Measurements from ENCODE around the gene RGS7BP. TPM values are rescaled to one million over a fixed set of nuclear protein-coding genes. Genes with fewer than 3 reads are reported as not detected.

RGS7BP gene
- total RNA-seq, 1 experiment from 2014 or later: not detected

DNA sequence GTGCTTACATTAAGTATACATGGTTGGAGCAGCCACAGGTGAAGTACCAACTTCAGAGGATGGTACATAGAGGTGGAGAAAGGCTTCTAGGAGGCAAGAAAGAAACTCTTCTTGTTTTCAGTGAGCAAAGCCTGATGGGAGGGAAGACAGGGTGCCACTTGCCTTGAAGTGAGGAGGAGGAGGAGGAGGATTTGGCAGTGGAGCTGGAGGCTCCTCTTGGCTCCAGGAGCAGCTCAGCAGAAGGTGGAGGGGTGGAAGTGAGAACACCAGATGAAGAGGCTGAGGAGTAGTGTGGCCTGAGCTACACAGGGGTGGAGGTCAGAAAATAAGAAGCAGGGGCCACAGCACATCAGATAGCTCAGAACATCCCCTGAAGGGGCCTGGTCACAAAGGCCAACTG lies 93.4 kb downstream of the RGS7BP start:
- BruUV-seq (replicated peaks): no TSS peak
- Histone ChIP-seq H3F3A (ENCODE audit: insufficient read depth, low read depth) (no peaks in the 10 kb centered on the region), H3K27me3 (ENCODE audit: insufficient read depth, low read depth) (0 out of 2 replicates have a peak, but pooled peaks cover 3% of the 10 kb centered on the region), H4K20me1 (ENCODE audit: insufficient read depth) (no peaks in the 10 kb centered on the region), H3K9me3 (ENCODE audit: insufficient read depth, low read depth) (no peaks in the 10 kb centered on the region), H3K9me2 (ENCODE audit: insufficient read depth) (no peaks in the 10 kb centered on the region), H3K36me3 (ENCODE audit: low read depth) (no peaks in the 10 kb centered on the region), H3K4me2 (no peak overlapping the region), H3K27ac (no peak overlapping the region), H3K79me2 (ENCODE audit: low read depth) (no peaks in the 10 kb centered on the region), H3K4me3 (no peak overlapping the region), H3K4me1 (replicated peaks; ENCODE audit: insufficient read depth) (no peaks in the 10 kb centered on the region), H2AFZ (no peak overlapping the region)
- POLR2A ChIA-PET (ENCODE audit: unreplicated experiment): no interaction called here
- CTCF ChIA-PET: no interaction called here
- TF ChIP-seq EZH2 (IDR thresholded peaks at IDR 0.05; ENCODE audit: low read depth): no peak
- TF ChIP-seq, protein P1, sequence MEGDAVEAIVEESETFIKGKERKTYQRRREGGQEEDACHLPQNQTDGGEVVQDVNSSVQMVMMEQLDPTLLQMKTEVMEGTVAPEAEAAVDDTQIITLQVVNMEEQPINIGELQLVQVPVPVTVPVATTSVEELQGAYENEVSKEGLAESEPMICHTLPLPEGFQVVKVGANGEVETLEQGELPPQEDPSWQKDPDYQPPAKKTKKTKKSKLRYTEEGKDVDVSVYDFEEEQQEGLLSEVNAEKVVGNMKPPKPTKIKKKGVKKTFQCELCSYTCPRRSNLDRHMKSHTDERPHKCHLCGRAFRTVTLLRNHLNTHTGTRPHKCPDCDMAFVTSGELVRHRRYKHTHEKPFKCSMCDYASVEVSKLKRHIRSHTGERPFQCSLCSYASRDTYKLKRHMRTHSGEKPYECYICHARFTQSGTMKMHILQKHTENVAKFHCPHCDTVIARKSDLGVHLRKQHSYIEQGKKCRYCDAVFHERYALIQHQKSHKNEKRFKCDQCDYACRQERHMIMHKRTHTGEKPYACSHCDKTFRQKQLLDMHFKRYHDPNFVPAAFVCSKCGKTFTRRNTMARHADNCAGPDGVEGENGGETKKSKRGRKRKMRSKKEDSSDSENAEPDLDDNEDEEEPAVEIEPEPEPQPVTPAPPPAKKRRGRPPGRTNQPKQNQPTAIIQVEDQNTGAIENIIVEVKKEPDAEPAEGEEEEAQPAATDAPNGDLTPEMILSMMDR (conservative IDR thresholded peaks at IDR 0.05): no peak
- intact Hi-C loops (cut with micrococcal nuclease; ENCODE audit: unreplicated experiment): no loop called here
- no peak for DNase-seq

DNA sequence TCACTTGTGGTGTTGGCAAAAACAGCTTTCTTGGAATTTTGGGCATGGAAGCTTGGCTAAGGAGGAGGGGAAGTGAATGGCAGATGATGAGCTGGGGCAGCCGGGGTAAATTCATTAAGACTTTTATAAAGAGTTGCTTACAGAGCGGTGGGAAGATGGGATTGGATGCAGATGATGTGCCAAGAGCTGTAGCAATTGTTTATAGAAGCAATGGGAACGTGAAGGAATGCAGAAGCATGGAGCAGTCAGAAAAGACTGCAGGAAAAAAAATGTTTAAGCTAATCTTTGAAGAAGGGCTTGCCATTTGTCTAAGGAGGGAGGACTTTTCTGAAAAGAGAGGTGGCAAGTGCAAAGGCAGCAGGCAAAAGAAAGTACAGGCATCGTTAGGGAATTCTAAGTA lies 97.9 kb downstream of the RGS7BP start:
- no peak overlapping the region for H3K27ac ChIP-seq
- 0 out of 2 replicates have a peak, but pooled peaks cover 3% of the 10 kb centered on the region for H3K27me3 ChIP-seq (ENCODE audit: insufficient read depth, low read depth)
- CTCF ChIA-PET: no interaction called here
- intact Hi-C loops (cut with micrococcal nuclease; ENCODE audit: unreplicated experiment): loop anchor here (10.0 kb wide), 1 partner anchor 259 kb away; no protein-coding TSS in a partner anchor
- no peaks in the 10 kb centered on the region for H3F3A ChIP-seq (ENCODE audit: insufficient read depth, low read depth)
- POLR2A ChIA-PET (ENCODE audit: unreplicated experiment): no interaction called here
- no peak overlapping the region for H2AFZ ChIP-seq
- BruUV-seq (replicated peaks): no TSS peak
- no peaks in the 10 kb centered on the region for H3K79me2 ChIP-seq (ENCODE audit: low read depth)
- H4K20me1 ChIP-seq (ENCODE audit: insufficient read depth): no peaks in the 10 kb centered on the region
- TF ChIP-seq, protein P1 (conservative IDR thresholded peaks at IDR 0.05): no peak
- TF ChIP-seq EZH2 (IDR thresholded peaks at IDR 0.05; ENCODE audit: low read depth): no peak
- H3K4me1 ChIP-seq (replicated peaks; ENCODE audit: insufficient read depth): no peaks in the 10 kb centered on the region
- H3K4me2 ChIP-seq: no peak overlapping the region
- no peaks in the 10 kb centered on the region for H3K9me2 ChIP-seq (ENCODE audit: insufficient read depth)
- no peaks in the 10 kb centered on the region for H3K9me3 ChIP-seq (ENCODE audit: insufficient read depth, low read depth)
- H3K4me3 ChIP-seq: no peak overlapping the region
- DNase-seq: no peak
- H3K36me3 ChIP-seq (ENCODE audit: low read depth): no peaks in the 10 kb centered on the region

DNA sequence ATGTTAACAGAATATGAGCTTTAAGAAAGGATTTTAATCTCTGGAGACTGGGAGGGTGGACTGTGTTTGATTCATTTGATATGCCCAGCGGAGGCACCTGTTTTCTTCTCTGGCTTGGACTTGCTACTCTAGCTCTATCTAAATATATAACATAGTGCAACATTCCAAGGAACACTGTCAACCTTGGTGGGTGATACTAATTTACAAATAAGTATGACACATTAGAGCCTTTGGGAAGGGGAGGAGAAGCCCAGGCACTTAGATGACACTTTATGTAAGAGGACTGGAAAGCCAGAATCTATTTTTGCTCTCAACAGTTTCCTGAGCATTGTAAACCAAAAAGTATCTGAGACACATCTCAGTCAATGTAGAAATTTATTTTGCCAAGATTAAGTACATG lies 101.1 kb downstream of the RGS7BP start:
- DNase-seq: no peak
- no peaks in the 10 kb centered on the region for H3K4me1 ChIP-seq (replicated peaks; ENCODE audit: insufficient read depth)
- no peaks in the 10 kb centered on the region for H3K9me2 ChIP-seq (ENCODE audit: insufficient read depth)
- no peaks in the 10 kb centered on the region for H3K36me3 ChIP-seq (ENCODE audit: low read depth)
- H4K20me1 ChIP-seq (ENCODE audit: insufficient read depth): no peaks in the 10 kb centered on the region
- no peak overlapping the region for H2AFZ ChIP-seq
- H3K79me2 ChIP-seq (ENCODE audit: low read depth): no peaks in the 10 kb centered on the region
- CTCF ChIA-PET: no interaction called here
- intact Hi-C loops (cut with micrococcal nuclease; ENCODE audit: unreplicated experiment): loop anchor here (10.0 kb wide), 1 partner anchor 262 kb away; no protein-coding TSS in a partner anchor
- H3K4me2 ChIP-seq: no peak overlapping the region
- H3K9me3 ChIP-seq (ENCODE audit: insufficient read depth, low read depth): no peaks in the 10 kb centered on the region
- no peak overlapping the region for H3K27ac ChIP-seq
- TF ChIP-seq EZH2 (IDR thresholded peaks at IDR 0.05; ENCODE audit: low read depth): no peak
- TF ChIP-seq, protein P1 (conservative IDR thresholded peaks at IDR 0.05): no peak
- H3K27me3 ChIP-seq (ENCODE audit: insufficient read depth, low read depth): 0 out of 2 replicates have a peak, but pooled peaks cover 3% of the 10 kb centered on the region
- H3F3A ChIP-seq (ENCODE audit: insufficient read depth, low read depth): no peaks in the 10 kb centered on the region
- POLR2A ChIA-PET (ENCODE audit: unreplicated experiment): no interaction called here
- BruUV-seq (replicated peaks): no TSS peak
- H3K4me3 ChIP-seq: no peak overlapping the region
